Stomach (tissue), 4 donors: ENCODE data around the gene PDZRN3.

Experiments used
- POLR2A ChIP-seq, 4 donors: fragments of 450-650 bp; IDR thresholded peaks; one replicate each; pipeline ENCODE4 v1.6.1; 2016; ENCODE audit warnings: antibody characterized with exemption in 4 of 4, control low read depth in 2 of 4, mild to moderate bottlenecking in 1 of 4, moderate library complexity in 1 of 4
- POLR2AphosphoS5 ChIP-seq, 3 donors: sonication (generic); formaldehyde crosslinking; IDR thresholded peaks; one replicate each; pipeline ENCODE4 v1.6.1; 2016; ENCODE audit warnings: antibody characterized with exemption in 3 of 3
- TF ChIP-seq, protein P1 (sequence below), 7 experiments: fragments of 450-650 bp in 4 of 7; fragments of 200-600 bp in 3 of 7; sonication (generic) in 3 of 7; IDR thresholded peaks; one replicate each; pipeline ENCODE4 v1.5.1; 2016 to 2019; ENCODE audit warnings: antibody characterized with exemption in 7 of 7, control low read depth in 2 of 7, mild to moderate bottlenecking in 1 of 7

DNA sequence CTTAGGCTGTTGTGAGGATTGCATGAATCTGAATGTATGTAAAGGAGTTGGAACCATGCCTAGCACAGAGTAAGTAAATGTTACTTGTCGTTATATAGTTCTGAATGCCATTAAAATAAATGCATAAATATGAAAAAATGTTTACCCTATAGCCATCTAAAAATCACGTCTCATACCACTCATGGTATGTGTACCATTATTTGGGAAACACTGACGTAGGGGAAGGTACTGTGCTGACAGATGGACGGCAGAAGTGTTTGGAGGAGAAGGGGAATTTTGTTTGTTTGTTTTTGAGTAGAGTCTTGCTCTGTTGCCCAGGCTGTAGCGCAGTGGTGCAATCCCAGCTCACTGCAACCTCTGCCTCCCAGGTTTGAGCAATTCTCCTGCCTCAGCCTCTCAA lies 30.5 kb upstream of the PDZRN3 start:
- TF ChIP-seq, protein P1, sequence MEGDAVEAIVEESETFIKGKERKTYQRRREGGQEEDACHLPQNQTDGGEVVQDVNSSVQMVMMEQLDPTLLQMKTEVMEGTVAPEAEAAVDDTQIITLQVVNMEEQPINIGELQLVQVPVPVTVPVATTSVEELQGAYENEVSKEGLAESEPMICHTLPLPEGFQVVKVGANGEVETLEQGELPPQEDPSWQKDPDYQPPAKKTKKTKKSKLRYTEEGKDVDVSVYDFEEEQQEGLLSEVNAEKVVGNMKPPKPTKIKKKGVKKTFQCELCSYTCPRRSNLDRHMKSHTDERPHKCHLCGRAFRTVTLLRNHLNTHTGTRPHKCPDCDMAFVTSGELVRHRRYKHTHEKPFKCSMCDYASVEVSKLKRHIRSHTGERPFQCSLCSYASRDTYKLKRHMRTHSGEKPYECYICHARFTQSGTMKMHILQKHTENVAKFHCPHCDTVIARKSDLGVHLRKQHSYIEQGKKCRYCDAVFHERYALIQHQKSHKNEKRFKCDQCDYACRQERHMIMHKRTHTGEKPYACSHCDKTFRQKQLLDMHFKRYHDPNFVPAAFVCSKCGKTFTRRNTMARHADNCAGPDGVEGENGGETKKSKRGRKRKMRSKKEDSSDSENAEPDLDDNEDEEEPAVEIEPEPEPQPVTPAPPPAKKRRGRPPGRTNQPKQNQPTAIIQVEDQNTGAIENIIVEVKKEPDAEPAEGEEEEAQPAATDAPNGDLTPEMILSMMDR (IDR thresholded peaks at IDR 0.05) = no peak
- TF ChIP-seq POLR2A (IDR thresholded peaks at IDR 0.05) (no peak), POLR2AphosphoS5 (IDR thresholded peaks at IDR 0.05) (no peak)
